CD4-positive, alpha-beta T cell treated with Interferon alpha-2 for 1 hour (primary cell): ENCODE results near the gene DZIP1.
A peak's percentile ranks its signal among the peaks of the same experiment; 100 is the strongest.

ENCODE experiments used
- DNase-seq, 2 donors: peaks; one replicate each; pipeline ENCODE4 v3.0.0-alpha.2; 2020 to 2022

DZIP1 gene

DNA sequence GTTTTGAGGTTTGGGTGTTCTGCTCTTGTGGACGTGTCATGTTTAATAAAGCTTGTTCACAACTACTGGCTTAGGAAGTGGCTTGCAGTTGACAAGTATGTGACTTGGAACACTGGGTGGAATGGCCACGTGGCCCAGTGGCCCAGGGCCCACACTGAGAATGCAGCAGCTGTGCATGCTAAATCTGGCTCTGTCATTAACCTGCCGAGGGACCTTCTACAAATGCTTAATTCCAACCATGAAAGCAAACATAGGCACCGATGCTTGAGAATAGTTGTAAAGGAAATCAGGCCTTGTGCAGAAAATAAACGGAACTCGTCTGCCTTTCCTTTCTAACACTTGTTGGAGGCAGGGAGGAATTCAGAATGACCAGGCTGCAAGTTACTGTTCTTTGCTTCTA lies 103.6 kb downstream of the DZIP1 start:
- DNase-seq, result no peak

DNA sequence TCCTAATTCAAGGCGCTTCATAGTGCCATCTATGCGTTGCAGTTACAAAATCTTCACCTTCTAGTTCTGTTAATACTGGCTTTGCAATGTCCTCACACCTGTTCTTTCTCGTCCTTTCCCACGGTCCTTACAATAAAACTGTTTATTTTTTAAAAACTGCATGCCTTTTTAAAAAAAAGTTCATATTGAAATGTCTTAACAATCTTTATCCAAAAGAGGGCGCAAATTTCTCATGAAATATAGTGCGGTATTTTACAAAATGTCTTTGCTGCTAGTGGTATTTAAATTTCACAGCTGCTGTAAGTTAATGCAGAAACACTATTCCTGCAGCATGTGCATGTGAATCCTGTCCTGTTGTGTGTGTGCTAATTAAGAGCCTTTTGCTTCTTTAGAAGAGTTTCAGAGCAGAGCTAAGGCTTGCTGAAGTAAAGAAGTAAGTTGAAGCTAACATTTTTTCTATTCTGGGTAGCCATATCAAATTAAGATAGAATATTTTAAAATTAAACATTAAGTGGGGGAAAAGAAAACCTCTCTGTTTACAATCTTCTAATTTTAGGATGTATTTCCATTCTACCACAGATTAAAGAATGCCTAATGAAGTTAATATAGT lies 107.8 kb downstream of the DZIP1 start:
- peak in 1 of 2 donors; percentile 22 for DNase-seq

DNA sequence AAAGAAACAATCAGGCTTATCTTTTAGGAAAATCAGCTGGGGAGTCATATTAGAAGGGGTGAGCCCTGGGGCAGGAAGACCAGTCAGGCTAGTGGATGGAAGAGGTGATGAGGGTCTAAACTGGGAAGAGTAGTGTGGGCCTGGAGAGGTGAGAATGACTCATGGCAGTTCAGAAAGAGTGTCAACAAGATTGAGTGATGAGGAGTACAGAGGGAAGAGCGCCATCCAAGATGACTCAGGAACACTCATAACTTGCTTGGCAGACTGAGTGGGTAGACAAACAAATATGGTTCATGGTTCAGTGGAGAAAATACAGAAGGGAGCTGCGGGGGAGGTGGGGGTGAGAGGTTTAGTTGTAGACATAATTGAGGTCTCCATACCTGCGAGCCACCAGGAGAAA lies 109.3 kb downstream of the DZIP1 start:
- DNase-seq, result no peak

DNA sequence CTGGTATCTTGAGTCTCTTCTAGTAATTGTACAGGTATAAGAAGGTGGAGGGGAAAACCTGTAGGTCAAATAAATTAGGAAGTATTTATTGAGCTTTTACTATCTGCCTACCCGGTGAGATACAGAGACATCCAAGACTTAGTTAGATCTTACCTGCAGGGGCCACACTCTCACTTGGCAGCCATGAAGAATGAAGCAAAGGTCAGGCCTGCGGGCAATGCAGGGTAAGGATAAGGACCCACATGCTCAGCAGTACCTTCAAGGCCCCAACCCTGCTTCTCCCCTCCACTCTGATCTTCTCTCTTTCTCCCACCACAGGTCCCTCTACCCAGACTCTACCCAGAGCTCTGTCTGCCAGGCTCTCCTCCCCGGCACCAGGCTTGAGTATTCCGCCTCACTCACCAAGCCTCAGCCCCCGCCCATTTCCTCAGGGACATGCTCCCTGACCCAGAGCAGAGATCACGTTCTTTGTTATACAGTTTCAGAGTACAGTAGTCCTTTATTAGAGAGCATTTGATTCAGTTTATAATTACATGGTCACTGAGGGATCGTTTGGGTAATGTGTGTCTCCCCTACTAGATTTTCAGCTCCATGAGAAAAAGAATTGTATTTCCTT lies 110.9 kb downstream of the DZIP1 start:
- no peak for DNase-seq

DNA sequence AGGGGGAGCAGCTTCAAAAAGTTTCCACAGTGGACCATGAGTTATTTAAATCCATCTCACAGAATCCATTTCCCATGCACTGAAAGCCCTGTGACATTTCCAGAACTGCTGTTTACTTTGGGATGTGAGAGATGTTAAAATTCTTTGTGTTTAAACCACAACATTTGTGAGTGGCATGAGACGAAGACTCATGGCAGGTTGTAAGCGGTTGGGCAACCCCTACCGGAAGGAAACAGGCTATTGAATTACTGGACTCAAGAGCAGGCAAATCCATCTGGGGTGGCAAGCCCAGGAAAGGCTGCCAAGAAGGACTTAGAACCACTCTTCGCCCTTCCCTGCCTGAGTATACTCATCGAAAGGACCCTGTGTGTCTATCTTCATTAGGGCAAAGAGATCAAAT lies 114.3 kb downstream of the DZIP1 start:
- no peak for DNase-seq
